Limb (tissue), 2 donors: Measurements from ENCODE around the gene ADISSP.

ENCODE experiments used
- DNase-seq, 2 donors: peaks; one replicate each; pipeline ENCODE4 v3.0.0-alpha.2; 2016; ENCODE audit errors: extremely low spot score in 2 of 2

ADISSP gene

DNA sequence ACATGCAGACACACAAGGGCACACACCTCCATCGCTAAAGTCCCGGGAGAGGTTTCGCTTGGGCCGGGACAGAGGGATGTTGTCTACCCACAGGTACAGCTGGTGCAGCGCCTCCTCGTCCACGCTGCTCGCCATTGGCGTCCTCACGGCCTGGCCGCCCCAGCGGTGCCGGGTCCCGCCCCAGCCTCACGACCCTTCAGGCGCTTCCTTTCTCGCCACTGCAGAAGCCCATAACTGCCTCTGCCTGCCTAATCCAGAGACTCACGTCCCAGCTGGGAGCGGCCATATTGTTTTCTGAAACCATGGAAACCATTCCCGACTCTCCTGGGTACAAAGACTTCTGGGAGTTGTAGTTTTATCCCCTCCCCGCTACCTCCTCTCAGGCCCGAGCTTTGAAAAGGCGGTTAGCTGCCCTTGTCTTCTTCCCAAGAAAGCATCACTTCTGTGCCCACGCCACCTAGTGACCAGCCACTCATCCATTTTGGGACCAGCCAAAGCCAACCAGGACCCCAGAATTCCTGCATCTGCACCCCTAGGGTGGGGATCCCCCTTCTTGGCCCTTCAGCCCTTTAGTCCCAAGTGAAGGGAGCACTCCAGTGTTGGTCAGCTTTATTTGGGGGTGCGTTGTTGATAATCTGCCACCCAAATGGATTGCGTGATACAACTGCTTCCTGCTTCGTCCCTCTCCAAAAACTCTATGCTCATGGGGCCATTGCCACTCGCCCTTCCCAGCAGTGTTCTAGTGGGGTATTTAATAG, 13.8 kb upstream of the ADISSP start, which contains the start of gene SPEF1:
Gene SPEF1, minus strand, starts transcription at position 296 of the 758 bp plus-strand sequence. Its CDS starts 161 bp downstream, at position 135.
- DNase-seq, result peak; percentile 84 to 94

DNA sequence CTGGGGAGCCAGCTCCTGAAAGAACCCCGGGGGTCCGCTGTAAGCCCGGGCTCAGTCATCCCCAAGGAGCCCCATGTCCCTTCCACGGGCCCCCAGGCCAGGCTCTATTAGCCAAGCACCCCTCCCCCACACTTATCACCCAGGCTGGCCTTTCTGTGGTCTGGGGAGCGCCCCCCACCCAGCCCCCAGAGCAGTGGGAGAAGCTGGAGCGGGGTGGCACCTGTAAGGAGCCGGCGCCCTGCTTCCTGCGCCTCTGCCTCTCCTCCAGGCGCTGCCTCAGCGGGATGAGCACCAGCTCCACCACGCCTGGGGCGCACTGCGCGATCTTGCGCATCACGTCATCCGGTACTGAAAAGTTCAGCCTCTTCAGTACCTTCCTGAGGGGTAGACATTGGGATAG, 11.4 kb upstream of the ADISSP start:
- peak in 1 of 2 donors; percentile 36 for DNase-seq

DNA sequence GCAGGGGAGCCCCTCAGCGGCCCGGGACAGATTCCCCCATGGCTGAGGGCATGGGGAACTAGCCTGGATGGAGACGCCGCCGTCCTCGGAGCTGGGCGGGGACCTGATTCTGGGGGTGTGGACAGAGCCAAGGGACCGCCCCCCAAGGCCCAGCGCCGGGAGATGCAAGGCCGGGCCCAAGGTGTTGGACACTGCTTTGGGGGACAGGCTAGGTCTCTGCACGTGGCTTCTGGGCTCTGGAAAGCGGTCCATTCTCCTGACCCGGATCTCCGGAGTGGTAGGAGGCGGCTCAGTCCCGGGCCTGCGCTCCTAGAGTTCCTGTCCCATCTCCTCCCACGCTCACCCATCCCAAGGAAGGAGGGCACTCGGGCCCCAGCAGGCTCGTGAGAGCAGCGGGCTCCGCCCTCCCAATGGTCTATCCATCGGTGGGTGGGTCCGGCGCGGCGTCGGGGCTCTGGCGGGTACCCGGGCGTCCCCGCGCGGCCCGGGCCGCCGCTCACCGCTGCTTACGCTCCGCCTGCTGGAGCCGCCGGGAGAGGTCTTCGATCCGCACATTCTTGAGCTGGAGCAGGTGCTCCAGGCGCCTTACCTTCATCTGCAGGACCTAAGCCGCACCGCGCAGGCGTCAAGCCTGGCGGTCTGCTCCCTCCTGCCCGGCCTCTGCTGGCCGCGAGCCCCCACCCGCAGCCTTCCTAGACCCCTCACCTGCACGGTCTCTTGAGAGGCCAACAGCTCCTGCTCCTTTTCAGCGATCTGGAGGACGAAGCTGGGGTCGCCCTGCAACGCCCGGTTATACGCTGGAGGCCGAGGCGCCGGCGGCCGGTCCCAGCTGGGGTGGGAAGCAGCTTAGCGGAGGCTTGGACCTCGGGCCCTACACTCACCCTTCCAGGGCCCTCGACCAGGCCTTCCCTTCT, 10.4 kb upstream of the ADISSP start:
- DNase-seq, result peak in 1 of 2 donors; percentile 57

DNA sequence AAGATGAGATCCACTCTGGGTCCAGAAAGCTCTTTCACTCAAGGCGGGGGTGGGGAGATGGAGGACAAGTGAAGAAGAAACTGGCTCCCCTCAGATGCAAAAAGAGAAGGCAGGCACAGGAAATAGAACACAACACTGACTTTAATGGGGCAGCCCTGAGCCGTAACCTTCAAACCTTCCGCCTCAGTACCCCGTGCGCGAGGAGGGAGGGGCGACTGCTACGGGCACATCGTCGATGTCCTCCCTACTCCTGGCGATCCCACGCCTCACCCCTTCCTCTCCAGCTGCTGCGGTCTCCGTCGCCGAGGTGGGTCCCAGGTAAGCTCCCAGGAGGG, 9.8 kb upstream of the ADISSP start:
- no peak for DNase-seq

DNA sequence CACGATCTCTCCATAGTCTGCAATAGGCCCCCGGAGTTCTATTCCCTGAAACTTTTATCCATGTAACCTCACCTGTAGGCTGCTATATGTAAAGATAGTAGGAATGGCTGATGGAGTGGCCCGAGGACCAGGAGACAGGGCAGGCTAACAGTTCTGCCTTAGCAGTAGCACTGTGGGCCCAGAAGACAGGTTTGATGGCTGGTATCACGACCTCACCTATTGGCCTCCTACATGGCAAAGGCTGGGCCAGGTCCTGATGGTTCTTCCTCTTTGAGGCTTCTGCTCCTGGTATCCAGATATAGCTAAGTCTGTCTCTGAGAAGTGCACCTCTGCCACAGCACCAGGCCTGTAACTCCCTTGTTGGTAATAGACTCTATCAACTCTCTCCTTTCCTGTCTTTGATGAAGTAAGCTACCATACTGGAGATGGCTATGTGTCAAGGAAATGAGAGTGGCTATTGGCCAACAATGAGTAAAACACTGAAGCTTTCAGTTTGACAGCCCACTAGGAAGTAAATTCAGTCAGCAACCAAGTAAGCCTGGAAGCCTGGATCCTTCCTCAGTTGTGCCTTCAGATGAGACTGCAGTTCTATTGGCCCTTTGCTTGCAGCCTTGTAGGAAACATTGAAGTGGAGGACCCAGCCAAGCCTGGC, 8.0 kb upstream of the ADISSP start:
- no peak for DNase-seq

DNA sequence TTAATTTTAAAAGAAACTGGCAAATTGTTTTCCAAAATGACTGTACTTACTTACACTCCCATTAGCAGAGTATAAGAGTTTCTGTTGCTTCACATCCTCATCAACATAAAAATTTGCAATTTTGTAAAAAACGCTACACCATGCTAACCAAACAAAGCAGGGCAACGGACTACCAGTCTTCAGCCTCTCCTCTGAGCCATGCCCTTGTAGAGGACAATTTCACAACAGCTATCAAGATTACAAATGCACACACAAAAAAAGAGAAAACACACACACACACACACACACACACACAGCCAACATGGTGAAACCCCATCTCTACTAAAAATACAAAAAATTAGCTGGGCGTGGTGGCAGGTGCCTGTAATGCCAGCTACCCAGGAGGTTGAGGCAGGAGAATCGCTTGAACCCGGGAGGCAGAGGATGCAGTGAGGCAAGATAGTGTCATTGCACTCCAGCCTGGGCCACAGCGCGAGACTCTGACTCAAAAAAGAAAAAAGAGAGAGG, 4.1 kb upstream of the ADISSP start:
- no peak for DNase-seq

DNA sequence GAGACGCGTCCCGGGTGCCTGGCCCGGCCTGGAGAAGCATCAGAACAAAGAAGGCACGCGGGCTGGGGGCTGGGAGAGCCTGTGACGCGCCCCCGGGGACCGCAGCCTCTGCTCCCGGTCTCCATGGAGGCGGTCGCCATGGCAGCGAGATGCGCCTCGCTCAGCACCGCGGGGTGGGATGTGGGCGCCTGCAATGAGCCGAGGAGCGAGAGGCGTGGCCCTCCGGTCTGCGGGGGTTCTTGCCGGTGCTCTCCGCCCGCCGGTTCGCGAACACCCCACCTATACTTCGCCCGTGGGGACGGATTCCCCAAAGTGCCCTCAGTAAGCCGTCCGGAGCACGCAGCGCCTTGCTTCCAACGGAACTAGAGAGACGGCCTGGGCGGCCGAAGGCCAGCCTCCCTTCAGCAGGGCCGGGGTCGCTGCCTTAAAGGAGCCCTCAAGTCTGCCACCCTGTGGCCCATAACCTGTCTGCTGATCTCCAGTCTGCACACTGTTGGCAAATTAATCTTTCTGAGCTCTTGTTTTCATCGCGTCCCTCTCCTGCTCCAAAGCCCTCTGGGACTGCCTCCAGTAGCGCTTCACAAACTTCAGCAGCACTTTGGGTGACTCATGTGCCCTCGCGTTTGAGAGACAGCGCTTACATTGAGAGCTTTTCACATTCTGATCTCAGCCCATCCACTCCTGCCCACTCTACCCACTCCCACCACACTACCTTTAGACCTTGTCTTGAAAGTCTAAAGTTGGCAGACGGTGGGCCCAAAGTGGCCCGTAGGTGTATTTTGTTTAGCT, 983 bp upstream of the ADISSP start:
- peak; percentile 78 to 89 for DNase-seq

DNA sequence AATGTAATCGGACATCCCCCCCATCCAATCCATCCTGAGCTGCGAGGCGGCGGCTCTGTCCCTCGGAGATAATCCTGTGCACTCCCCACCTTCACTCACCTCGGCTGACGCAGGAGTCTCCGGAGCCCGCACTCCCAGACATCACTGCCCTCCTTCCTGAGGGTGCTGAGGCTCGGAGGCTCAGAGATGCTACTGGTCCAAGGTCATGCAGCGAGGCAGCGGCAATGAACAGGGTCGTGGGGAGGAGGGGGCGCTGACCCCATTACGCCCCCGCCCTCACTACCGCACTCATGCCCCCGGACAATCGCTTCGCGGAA, 485 bp downstream of the ADISSP start:
- no peak for DNase-seq

DNA sequence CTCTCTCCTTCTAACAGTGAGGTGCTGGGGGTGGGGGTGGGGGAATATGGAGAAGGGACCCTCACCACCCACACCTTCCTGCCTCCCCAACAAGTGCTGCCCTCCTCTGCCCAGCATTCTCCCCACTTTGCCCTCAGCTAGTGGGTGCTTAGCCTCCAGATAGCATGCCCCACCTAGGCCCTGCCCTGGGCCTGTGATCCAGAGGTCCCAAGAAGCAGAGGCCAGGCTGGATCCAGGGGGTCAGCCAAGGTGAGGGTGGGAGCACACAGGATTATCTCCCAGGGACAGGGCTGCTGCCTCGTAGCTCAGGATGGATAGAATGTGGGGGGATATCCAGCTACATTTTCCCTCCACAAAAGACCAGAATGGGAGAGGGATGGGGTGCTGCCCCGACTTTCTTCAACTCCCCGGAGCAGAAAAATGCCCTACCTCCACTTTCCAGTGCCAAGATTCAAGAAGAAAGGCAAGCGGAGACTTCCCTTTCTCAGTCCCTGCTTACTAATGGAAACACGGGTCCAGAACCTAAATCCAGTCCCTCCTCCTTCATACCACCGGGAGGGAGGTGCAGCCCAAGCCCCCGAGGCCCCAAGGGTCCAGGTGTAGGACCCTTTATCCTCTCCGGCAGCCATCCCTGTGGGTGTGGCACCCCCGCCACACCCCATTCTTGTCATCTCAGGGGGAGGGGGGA, 987 bp downstream of the ADISSP start:
- DNase-seq, result no peak

DNA sequence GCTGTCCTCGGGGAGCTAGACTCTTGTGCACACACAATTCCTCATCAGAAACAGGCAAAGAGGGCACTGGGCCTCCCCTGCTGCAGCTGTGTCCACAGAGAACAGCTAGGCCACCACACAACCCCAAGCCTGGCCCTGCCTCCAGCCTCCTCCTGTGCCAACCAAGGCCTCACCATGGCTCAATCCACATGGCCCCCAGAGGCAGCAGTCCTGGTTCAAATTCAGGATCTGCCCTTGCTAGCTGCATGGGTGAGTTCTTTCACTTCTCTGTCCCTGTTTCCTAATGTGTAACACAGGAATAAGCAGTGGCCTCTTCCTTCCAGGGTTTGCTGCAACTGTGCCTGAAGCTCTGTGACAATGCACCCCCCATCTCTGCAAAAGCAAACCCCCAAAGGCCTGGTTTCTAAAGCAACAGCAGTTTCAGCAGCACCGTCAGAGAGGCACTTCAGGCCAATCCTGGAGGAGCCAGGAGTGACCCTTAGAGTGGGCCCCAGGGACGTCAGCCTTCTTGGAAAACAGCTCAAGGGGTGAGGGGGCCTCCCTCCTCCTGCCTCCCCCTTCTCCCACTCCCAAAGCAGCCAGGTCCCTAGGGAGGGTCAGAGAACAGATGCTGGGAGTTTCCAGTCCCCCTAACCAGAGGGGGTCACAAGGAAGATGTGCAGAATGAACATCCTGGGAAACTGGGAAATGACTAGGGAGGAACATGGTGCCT, 2.2 kb downstream of the ADISSP start:
- no peak for DNase-seq

DNA sequence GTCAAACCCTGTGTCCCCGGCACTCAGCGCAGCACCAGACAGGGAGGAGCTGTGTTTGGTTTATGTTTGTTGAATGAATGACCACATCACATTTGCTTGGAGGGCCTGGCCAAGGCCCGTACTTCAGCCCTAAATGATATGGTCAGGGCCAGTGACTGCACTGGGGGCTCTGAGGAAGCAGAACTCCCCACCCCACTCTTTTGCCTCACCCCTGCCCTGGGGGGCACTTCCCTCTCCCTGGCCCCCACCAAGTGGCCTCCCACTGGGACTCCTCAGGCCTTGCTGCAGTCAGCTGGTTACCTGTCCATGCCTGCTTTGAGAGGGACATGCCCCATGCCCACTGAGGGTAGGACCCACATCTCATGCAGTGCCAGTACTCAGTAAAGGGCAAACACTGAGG, 2.9 kb downstream of the ADISSP start:
- DNase-seq, result no peak

DNA sequence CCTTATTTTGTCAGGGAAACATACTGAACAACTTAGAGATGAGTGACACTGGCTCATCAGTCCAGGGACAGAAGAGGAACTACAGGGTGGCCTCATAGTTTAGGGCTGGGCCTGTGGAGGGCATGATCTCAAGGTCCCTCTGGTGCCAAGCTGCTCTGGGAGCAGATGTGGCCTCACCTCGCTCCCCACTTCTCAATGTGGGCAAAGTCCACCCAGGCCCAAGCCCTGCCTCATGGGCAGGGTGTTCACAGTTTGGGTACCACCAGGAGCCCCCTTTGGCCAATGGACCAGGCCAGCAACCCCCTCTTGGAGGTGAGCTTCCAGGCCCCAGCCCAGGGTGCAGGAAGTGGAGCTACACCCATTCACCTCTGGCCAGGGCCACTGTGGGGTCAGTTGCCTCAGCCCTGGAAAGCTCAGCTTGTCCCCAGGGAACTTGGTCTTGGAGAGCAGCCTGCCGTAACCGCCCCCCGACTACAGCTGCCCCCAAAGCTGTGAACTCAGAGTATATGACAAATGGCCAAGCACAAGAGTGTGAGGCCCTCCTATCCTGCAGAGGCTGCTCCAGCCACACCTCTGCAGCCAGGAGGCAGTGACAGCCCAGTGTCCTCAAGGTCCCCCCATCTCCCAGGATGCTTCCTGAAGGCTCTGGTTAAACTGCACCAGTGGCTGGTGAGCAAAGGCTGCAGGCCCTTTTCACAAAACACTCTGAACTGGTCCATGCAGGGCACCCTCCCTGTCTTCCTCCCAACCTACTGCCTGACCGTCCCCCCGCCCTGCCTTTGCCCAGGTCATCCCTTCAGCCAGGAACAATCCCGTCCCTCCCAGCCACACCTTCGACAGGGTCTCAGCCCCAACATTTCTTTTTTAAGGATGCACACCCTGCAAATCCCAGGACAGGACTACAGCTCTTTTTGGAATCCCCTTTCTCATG, 3.6 kb downstream of the ADISSP start:
- no peak for DNase-seq

DNA sequence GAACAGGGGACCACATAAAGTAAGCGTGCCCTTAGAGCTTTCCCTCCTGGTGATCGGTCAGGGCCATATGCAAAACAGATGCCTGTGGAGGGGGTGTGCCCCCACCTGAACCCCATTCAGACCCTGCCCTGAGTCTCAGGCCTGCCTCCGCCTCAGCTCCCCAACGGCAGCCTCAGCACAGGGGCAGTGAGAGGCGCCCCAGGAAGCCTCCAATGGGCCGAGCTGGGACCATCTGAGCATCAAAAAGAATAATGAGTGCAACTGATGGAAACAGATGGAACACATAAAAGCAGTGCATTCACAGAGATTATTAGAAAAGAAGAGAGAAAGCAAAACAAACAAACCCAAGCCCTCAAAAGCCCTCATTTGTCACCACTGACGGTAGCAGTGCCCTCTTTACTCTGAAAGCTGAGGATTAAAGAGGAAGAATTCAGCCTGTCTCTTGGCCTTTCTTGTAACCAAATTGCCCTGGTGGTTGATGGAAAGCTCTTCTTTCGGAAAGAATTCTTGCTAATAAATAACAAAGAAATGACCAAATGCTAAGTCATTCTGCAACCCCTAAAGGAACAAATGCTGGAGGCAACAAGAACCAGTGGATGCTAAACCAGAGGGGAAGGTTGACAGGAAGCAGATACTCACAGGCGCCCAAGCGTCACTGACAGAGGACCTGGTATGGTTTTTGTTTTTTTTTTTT, 6.8 kb downstream of the ADISSP start:
- no peak for DNase-seq

DNA sequence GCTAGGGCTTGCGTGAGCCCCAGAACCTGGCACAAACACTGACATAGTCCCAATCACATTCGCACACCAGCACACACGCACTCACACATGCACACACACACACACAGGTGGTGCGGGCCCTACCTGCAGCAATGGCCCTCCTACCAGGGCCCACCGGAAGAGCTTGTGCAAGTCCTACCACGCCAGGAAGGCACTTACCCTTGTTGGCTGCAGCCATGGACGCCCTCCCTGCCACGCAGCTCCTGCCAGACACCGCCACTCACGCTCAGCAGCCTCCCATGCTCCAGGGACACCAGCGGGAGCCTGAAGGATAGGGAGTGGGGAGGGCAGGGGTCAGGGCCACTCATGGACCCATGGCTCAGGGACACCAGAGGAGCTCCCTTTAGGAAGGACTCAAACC, 7.7 kb downstream of the ADISSP start:
- no peak for DNase-seq

DNA sequence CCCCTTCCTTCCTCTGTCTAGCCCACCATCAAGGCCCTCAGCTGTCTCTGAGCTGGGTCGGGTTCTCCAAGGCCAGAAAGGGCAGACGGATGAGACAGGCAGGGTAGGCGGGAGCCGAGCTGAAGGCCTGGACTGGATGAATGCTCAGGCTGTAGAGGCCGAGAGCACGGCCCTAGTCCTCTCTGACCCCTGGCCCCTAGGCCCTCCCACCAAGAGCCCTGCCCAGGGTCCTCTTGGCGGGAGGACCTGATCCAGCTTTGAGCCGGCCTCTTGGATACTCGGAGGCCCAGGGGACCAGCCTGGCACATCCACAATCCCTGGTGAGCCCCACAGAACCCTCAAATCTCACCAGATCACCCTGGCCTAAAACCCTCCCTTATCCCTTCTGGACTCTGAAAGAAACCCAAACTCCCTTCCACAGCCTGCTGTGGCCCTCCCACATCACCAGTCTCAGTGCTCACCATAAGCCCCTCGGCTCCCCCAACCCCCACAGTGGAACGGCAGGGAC, 8.2 kb downstream of the ADISSP start:
- DNase-seq, result no peak

DNA sequence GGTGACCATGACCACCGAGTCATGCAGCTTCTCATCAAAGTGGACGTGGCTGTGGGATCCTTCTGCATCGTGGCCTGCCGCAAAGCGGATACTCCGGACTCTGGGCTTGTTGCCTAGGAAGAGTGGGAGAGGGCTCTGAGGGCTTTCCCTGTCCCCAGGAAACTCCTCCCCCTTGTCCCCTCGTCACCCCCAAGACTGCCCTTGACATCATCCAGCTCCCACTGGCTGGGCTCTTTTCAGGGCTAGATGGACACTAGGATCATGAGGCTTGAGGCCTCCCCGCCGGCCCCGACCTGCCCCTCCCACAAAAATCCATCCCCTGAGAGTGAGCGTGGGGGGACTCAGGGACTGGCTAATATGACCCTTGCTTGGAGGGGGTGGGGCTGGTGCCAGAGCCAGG, 9.0 kb downstream of the ADISSP start:
- no peak for DNase-seq

DNA sequence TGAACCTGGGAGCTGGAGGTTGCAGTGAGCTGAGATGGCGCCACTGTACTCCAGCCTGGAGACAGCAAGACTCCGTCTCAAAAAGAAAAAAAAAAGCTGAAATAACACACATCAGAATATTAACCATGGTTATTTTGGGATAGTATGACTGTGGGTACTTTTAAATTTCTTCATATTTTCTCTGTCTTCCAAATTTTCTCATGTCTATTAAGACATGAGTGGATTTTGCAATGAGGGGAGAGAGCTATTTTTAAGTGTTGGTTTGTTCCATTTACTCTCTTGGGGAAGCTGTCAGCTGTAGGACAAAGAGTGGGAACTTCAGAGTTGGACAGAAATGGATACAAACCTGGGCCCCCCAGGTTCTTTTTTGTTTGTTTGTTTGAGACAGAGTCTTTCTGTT, 10.3 kb downstream of the ADISSP start:
- no peak for DNase-seq

DNA sequence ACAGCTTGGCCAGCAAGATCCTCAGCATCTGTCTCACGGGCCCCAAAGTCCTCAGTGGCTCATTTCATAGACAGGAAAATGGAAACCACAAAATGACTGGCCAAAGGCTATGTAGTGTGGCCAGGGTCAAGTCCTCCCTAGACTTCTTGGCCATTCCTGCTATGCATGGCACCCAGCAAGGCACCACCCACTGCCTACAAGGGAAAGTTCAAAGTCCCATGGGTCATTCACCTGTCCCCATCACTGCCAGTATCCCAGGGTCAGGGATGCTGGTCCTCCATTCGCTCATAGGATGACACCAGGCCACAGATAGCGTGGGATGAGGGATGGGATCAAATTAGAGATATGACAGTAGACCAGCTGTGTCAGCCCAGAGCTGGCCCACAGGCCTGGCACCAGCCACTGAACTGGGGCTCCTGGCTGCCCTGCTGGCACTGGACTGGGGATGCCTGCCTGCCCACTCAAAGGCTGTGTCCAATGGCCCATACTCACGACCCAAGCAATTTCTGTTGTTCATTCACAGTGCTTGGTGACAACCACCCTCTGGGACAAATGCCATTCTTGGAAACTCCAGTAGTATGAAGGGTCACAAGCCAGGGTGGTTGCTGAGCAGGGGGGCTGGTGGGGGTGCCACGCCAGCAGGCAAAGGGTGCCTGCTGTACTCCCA, 11.6 kb downstream of the ADISSP start:
- DNase-seq, result no peak
